Measurements from ENCODE around the gene SLC22A2. TPM values are rescaled to one million over a fixed set of nuclear protein-coding genes. Genes with fewer than 3 reads are reported as not detected.

SLC22A2 gene
- total RNA-seq, 4 donors from 2014 or later, result not detected

GRCh38 chr6:160274871-160275510, 16.4 kb upstream of the SLC22A2 start:
- WGBS, 2 donors, result 40 to 67% methylated on average over 4 of the region's 4 CpGs
- no peak for TF ChIP-seq POLR2A (IDR thresholded peaks at IDR 0.05)
- no peak for TF ChIP-seq CTCF (IDR thresholded peaks at IDR 0.05)
- Histone ChIP-seq H3K36me3 (no peaks in the 10 kb centered on the region), H3K9me3 (no peaks in the 10 kb centered on the region), H3K4me3 (no peak overlapping the region), H3K27me3 (no peaks in the 10 kb centered on the region), H3K27ac (no peak overlapping the region), H3K4me1 (no peaks in the 10 kb centered on the region)
- intact Hi-C loops (cut with DNase I), result no loop called here
- no peak for DNase-seq

GRCh38 chr6:160273750-160274149, 15.1 kb upstream of the SLC22A2 start:
- WGBS, 2 donors, result 74 to 81% methylated on average over 5 of the region's 5 CpGs
- no peaks in the 10 kb centered on the region for H3K27me3 ChIP-seq
- H3K9me3 ChIP-seq, result no peaks in the 10 kb centered on the region
- no peak overlapping the region for H3K4me3 ChIP-seq
- H3K36me3 ChIP-seq, result no peaks in the 10 kb centered on the region
- intact Hi-C loops (cut with DNase I), result no loop called here
- TF ChIP-seq POLR2A (IDR thresholded peaks at IDR 0.05) (no peak), CTCF (IDR thresholded peaks at IDR 0.05) (no peak)
- no peak for DNase-seq
- no peaks in the 10 kb centered on the region for H3K4me1 ChIP-seq
- H3K27ac ChIP-seq, result no peak overlapping the region

GRCh38 chr6:160273196-160273595, 14.6 kb upstream of the SLC22A2 start:
- no peaks in the 10 kb centered on the region for H3K27me3 ChIP-seq
- no peak for TF ChIP-seq CTCF (IDR thresholded peaks at IDR 0.05)
- no peak for TF ChIP-seq POLR2A (IDR thresholded peaks at IDR 0.05)
- intact Hi-C loops (cut with DNase I), result no loop called here
- no peak overlapping the region for H3K4me3 ChIP-seq
- H3K4me1 ChIP-seq, result no peaks in the 10 kb centered on the region
- H3K9me3 ChIP-seq, result no peaks in the 10 kb centered on the region
- DNase-seq, result no peak
- H3K36me3 ChIP-seq, result no peaks in the 10 kb centered on the region
- H3K27ac ChIP-seq, result no peak overlapping the region

GRCh38 chr6:160272707-160273106, 14.1 kb upstream of the SLC22A2 start:
- DNase-seq, result no peak
- Histone ChIP-seq H3K27ac (no peak overlapping the region), H3K4me3 (no peak overlapping the region), H3K27me3 (no peaks in the 10 kb centered on the region), H3K4me1 (no peaks in the 10 kb centered on the region), H3K9me3 (no peaks in the 10 kb centered on the region), H3K36me3 (no peaks in the 10 kb centered on the region)
- TF ChIP-seq POLR2A (IDR thresholded peaks at IDR 0.05) (no peak), CTCF (IDR thresholded peaks at IDR 0.05) (no peak)
- 91 to 97% methylated on average over 2 of the region's 2 CpGs for WGBS, 2 donors
- intact Hi-C loops (cut with DNase I), result no loop called here

- Histone ChIP-seq H3K9me3 (no peaks in the 10 kb centered on the region), H3K27me3 (no peaks in the 10 kb centered on the region), H3K36me3 (no peaks in the 10 kb centered on the region), H3K4me3 (no peak overlapping the region), H3K4me1 (no peaks in the 10 kb centered on the region), H3K27ac (no peak overlapping the region)
- no peak for DNase-seq
- TF ChIP-seq CTCF (IDR thresholded peaks at IDR 0.05) (no peak), POLR2A (IDR thresholded peaks at IDR 0.05) (no peak)
- 72 to 81% methylated on average over 4 to 6 of the region's 6 CpGs for WGBS, 2 donors
- intact Hi-C loops (cut with DNase I), result no loop called here
Observed at GRCh38 chr6:160270347-160270746, 11.7 kb upstream of the SLC22A2 start.
